ENCODE measurements around the gene PRKAR2B.
"Not testable (repeated sequence)": the region's sequence is repeated elsewhere in the genome, so short reads cannot be mapped to it uniquely, and the experiment has no call there.

PRKAR2B gene

DNA sequence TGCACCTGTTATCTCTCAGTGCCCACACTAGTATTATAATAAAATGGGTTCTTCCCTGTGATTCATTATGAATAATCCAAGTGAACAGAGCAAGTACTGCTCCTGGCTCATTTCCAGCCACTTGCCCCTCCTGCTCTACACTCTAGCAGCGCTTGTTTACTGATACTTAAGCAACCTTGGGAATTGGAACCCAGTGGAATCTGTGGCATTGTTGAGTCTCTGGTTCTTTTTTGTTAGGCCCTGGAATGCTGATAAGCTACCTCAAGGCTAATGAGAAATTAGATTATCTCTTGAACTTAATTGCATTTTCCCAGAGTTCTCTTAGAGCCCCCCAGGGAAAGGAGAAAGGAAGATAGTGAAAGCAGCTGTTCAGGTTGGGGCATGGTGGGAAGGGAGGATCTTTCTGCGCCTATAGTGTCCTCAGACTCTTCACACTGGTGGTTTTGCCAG, 34.0 kb downstream of the PRKAR2B start:
- DNase-seq (ENCODE audit: low read depth in 2 of 2) = no peak

GRCh38 chr7:107079212-107079940, 34.9 kb downstream of the PRKAR2B start:
- DNase-seq (ENCODE audit: low read depth in 2 of 2) = no peak

DNA sequence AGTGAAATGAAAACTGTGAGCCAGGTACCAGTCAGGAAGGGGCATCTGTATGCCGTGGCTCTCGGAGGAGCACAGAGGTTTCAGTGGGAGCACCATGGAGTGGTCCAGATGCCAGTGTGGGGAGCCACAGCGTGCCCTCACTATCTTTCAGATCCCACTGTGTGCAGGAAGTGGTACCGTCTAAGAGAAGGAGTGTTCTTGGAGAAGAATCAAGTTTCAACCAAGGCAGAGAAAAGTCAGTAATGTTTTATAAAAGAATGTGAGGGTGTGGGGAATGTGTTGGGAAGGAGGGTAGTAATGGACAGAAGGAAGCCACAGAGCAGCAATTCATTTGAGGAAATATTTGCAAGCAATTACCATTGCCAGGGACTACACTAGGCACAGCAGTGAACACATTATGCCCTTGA, 35.6 kb downstream of the PRKAR2B start:
- DNase-seq (ENCODE audit: low read depth in 2 of 2) = no peak

GRCh38 chr7:107080533-107080932, 36.0 kb downstream of the PRKAR2B start:
- no peak for DNase-seq (ENCODE audit: low read depth in 2 of 2)

- no peak for DNase-seq (ENCODE audit: low read depth in 2 of 2)
Observed at GRCh38 chr7:107085180-107085579, 40.7 kb downstream of the PRKAR2B start.

- no peak for DNase-seq (ENCODE audit: low read depth in 2 of 2)
Observed at GRCh38 chr7:107089627-107090026, 45.1 kb downstream of the PRKAR2B start.

GRCh38 chr7:107090457-107090856, 46.0 kb downstream of the PRKAR2B start:
- DNase-seq (ENCODE audit: low read depth in 2 of 2) = no peak

GRCh38 chr7:107091306-107091705, 46.8 kb downstream of the PRKAR2B start:
- no peak for DNase-seq (ENCODE audit: low read depth in 2 of 2)

- not testable (repeated sequence) for DNase-seq (ENCODE audit: low read depth in 2 of 2)
Observed at GRCh38 chr7:107093671-107094070, 49.2 kb downstream of the PRKAR2B start.

DNA sequence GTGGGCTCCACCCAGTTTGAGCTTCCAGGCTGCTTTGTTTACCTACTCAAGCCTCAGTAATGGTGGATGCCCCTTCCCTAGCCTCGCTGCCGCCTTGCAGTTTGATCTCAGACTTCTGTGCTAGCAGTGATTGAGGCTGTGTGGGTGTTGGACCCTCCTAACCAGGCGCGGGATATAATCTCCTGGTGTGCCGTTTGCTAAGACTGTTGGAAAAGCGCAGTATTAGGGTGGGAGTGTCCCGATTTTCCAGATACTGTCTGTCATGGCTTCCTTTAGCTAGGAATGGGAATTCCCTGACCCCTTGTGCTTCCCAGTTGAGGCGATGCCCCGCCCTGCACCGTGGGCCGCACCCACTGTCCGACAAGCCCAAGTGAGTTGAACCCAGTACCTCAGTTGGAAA, 54.6 kb downstream of the PRKAR2B start:
- not testable (repeated sequence) for DNase-seq (ENCODE audit: low read depth in 2 of 2)

GRCh38 chr7:107100824-107101223, 56.3 kb downstream of the PRKAR2B start:
- DNase-seq (ENCODE audit: low read depth in 2 of 2) = no peak

DNA sequence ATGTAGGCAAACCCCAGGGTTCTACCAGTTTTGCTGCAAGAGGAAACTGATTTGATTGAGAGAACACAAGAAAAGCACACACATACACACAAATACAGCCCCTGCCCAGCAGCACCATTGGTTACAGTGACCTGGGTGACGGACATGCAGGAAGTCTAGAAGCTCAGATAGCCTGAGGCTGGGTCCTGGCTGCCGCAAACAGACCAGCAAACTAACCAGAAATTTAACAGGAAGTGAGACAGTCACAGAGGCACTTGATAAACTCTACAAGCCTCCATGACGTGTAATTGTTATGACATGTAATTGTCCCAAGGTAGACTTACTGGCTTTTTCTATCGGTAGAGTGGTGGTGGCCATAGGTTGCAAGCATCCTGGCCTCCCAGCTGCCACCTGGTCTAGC, 58.9 kb downstream of the PRKAR2B start:
- DNase-seq (ENCODE audit: low read depth in 2 of 2) = no peak

- DNase-seq (ENCODE audit: low read depth in 2 of 2) = no peak
Observed at GRCh38 chr7:107104801-107105200, 60.3 kb downstream of the PRKAR2B start.

DNA sequence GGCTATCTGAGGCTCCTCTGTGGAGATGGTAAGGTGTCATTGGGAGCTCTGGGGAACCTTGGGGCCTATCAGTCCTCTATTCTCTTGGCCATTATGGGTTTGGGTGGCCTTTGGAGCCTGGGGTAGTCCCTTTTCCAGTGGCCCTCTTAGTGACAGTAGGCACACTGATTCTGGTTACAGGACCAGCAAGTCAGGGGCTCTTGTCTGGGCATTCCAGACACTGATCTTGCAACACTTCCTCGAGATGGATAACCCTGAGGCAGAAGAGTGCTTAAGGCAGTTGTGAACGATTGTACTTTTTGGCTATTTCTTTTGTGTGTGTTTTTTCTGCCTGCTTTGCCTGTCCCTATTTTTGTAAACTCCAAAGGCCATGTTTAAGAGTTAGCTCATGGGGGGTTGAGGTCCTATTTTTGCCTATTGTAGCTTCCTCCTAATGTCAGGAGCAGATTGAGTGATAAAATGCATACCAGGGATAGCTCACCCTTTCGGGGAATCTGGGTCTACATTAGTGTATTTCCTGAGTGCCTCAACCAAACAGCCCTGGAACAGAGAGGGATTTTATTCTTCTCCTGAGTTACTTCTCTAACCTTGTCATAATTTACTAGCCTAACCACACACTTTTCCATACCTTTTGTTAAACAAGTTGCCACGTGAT, 61.2 kb downstream of the PRKAR2B start:
- DNase-seq (ENCODE audit: low read depth in 2 of 2) = no peak

GRCh38 chr7:107108793-107109371, 64.4 kb downstream of the PRKAR2B start:
- DNase-seq (ENCODE audit: low read depth in 2 of 2) = no peak

- DNase-seq (ENCODE audit: low read depth in 2 of 2) = no peak
Observed at GRCh38 chr7:107109955-107110354, 65.5 kb downstream of the PRKAR2B start.

DNA sequence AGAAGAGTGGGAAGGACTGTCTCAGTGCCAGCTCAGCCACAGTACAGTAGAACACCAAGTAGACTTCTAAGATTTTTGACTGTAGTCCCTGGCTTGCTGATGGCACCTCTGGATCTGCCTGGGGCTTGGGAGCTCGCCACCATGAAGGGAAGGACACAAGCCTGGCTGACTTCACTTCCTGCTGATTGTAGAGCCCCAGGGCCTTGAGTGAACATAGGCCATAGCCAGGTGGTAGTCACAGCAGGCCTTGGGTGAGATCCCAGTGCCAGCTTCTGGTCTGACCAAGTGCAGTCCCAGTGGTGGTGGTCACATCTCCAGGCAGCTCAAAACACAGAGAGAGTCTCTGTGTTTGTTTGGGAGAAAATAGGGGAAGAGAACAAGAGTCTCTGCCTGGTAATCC, 66.7 kb downstream of the PRKAR2B start:
- DNase-seq (ENCODE audit: low read depth in 2 of 2) = no peak

DNA sequence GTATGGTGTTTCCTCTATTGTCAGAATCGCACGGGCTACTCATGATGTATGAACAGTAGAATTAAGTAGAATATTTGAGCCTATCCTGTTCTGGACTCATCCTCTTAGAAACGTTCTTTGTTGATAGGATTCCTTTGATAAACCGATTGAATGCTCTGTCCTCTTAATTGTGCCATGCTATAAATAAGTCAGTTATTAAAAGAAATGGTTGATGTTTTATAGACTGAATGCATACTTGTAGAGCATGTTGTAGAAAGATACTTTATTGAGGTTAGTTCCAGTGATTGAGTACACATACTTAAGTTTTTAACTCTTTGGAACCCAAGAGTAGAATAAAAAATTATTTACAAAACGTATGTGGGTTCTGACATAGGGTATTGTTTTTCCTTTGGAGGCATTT, 69.4 kb downstream of the PRKAR2B start:
- DNase-seq (ENCODE audit: low read depth in 2 of 2) = no peak

DNA sequence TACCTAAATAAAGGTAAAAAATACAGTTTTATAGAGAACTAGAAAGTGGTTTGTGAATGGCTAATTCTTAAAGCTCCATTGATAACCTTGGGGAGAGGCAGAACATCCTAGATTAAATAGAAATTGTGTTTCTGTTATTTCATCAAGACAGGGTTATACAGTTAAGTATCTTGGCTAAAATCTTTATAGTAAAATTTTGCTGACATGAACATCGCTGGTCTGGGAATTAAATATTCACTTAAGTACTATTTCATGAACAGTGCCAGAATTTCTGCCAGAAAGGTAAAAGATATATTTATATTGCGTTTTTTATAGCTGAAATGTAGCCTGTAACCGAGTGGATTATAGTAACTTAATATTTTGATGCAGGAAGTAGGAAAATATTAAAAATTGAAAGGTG, 70.6 kb downstream of the PRKAR2B start:
- DNase-seq (ENCODE audit: low read depth in 2 of 2) = no peak

- DNase-seq (ENCODE audit: low read depth in 2 of 2) = no peak
Observed at GRCh38 chr7:107115762-107116540, 71.4 kb downstream of the PRKAR2B start.

- DNase-seq (ENCODE audit: low read depth in 2 of 2) = no peak
Observed at GRCh38 chr7:107118109-107118900, 73.8 kb downstream of the PRKAR2B start.
